OCI-LY1 (cell line): ENCODE measurements around the gene PHRF1.

Source experiments
- H2AFZ ChIP-seq: fragments of 200-600 bp; sonication (generic), shearing (Covaris generic); 2 replicates; pipeline ENCODE4 v1.6.0; 2014; ENCODE audit warnings: antibody characterized with exemption, mild to moderate bottlenecking, low read length
- H3F3A ChIP-seq: fragments of 200-600 bp; sonication (generic), shearing (Covaris generic); 2 replicates; pipeline ENCODE4 v1.6.0; 2014; ENCODE audit warnings: mild to moderate bottlenecking, antibody characterized with exemption, low read length, moderate library complexity; ENCODE audit not compliant: insufficient read depth
- H3K27ac ChIP-seq: fragments of 200-600 bp; sonication (generic); 2 replicates; pipeline ENCODE4 v1.5.1; 2014; ENCODE audit warnings: low read length, mixed run types, mild to moderate bottlenecking, low read depth; ENCODE audit not compliant: poor library complexity, severe bottlenecking
- H3K27me3 ChIP-seq: fragments of 200-600 bp; sonication (generic); 2 replicates; pipeline ENCODE4 v1.6.0; 2014; ENCODE audit warnings: antibody characterized with exemption, mild to moderate bottlenecking, low read length, moderate library complexity; ENCODE audit not compliant: insufficient read depth
- H3K36me3 ChIP-seq: fragments of 200-600 bp; sonication (generic); 2 replicates; pipeline ENCODE4 v1.6.1; 2014; ENCODE audit warnings: mild to moderate bottlenecking, antibody characterized with exemption, low read length, moderate library complexity, mixed read lengths; ENCODE audit not compliant: insufficient read depth
- H3K4me1 ChIP-seq: fragments of 200-600 bp; sonication (generic); 2 replicates; pipeline ENCODE4 v1.5.1; 2014; ENCODE audit warnings: mild to moderate bottlenecking, low read length, moderate library complexity; ENCODE audit not compliant: insufficient read depth, severe bottlenecking
- H3K4me2 ChIP-seq: fragments of 200-600 bp; sonication (generic), shearing (Covaris generic); 2 replicates; pipeline ENCODE4 v1.6.1; 2014; ENCODE audit warnings: low read length
- H3K4me3 ChIP-seq: fragments of 200-600 bp; sonication (generic); 2 replicates; pipeline ENCODE4 v1.5.1; 2014; ENCODE audit warnings: low read length, low read depth, mild to moderate bottlenecking, mixed read lengths; ENCODE audit not compliant: poor library complexity, severe bottlenecking
- H3K79me2 ChIP-seq: fragments of 200-600 bp; shearing (Covaris generic); 2 replicates; pipeline ENCODE4 v1.6.1; 2016; ENCODE audit warnings: mixed run types, low read length, mixed read lengths; ENCODE audit not compliant: insufficient read depth
- H3K9ac ChIP-seq: fragments of 200-600 bp; sonication (generic), shearing (Covaris generic); 2 replicates; pipeline ENCODE4 v1.6.1; 2014; ENCODE audit warnings: mild to moderate bottlenecking, low read length, mixed read lengths
- H3K9me2 ChIP-seq: fragments of 200-600 bp; sonication (generic), shearing (Covaris generic); 2 replicates; pipeline ENCODE4 v1.6.1; 2014; ENCODE audit warnings: low read depth, mild to moderate bottlenecking, low read length, mixed read lengths
- H3K9me3 ChIP-seq: fragments of 200-600 bp; shearing (Covaris generic); 2 replicates; pipeline ENCODE4 v1.6.1; 2014; ENCODE audit warnings: low read length, mixed read lengths
- H4K20me1 ChIP-seq: fragments of 200-600 bp; sonication (generic), shearing (Covaris generic); 2 replicates; pipeline ENCODE4 v1.6.0; 2016; ENCODE audit warnings: mild to moderate bottlenecking, low read length; ENCODE audit not compliant: insufficient read depth
- CTCF ChIP-seq: fragments of 200-600 bp; sonication (generic), shearing (Covaris generic); IDR thresholded peaks from 2 replicates; pipeline ENCODE4 v1.5.1; 2017; ENCODE audit warnings: mild to moderate bottlenecking, antibody characterized with exemption, low read length, moderate library complexity, mixed read lengths
- EZH2 ChIP-seq: fragments of 200-600 bp; sonication (generic), shearing (Covaris generic); IDR thresholded peaks from 2 replicates; pipeline ENCODE4 v1.8.0; 2017; ENCODE audit warnings: borderline replicate concordance, mixed run types, mild to moderate bottlenecking, antibody characterized with exemption, low read length, moderate library complexity, mixed read lengths

The PHRF1 gene

GRCh38 chr11:620201-620600 is 43.9 kb downstream of the PHRF1 start:
- H3K27ac ChIP-seq, result no peak overlapping the region
- H3K4me1 ChIP-seq, result peaks cover 9% of the 10 kb centered on the region
- no peaks in the 10 kb centered on the region for H4K20me1 ChIP-seq
- H3K9ac ChIP-seq, result no peak overlapping the region
- no peak overlapping the region for H2AFZ ChIP-seq
- no peaks in the 10 kb centered on the region for H3K9me3 ChIP-seq
- no peaks in the 10 kb centered on the region for H3K9me2 ChIP-seq
- no peaks in the 10 kb centered on the region for H3K27me3 ChIP-seq
- no peaks in the 10 kb centered on the region for H3F3A ChIP-seq
- no peak overlapping the region for H3K4me3 ChIP-seq
- H3K79me2 ChIP-seq, result no peaks in the 10 kb centered on the region
- TF ChIP-seq CTCF (no peak), EZH2 (no peak)
- H3K36me3 ChIP-seq, result peaks cover 8% of the 10 kb centered on the region; the same call in 1 of the 2 replicates
- no peak overlapping the region for H3K4me2 ChIP-seq

GRCh38 chr11:620935-621814 is 44.9 kb downstream of the PHRF1 start:
- no peak overlapping the region for H2AFZ ChIP-seq
- 0 out of 2 replicates have a peak, but pooled peaks cover 3% of the 10 kb centered on the region for H3K27me3 ChIP-seq
- H3K27ac ChIP-seq, result no peak overlapping the region
- H3K36me3 ChIP-seq, result peaks cover 8% of the 10 kb centered on the region; the same call in 1 of the 2 replicates
- no peaks in the 10 kb centered on the region for H4K20me1 ChIP-seq
- H3K9me3 ChIP-seq, result no peaks in the 10 kb centered on the region
- H3K4me2 ChIP-seq, result no peak overlapping the region
- H3K9me2 ChIP-seq, result no peaks in the 10 kb centered on the region
- H3K4me1 ChIP-seq, result peaks cover 5% of the 10 kb centered on the region
- no peak for TF ChIP-seq EZH2
- no peak overlapping the region for H3K9ac ChIP-seq
- H3F3A ChIP-seq, result no peaks in the 10 kb centered on the region
- H3K4me3 ChIP-seq, result no peak overlapping the region
- no peaks in the 10 kb centered on the region for H3K79me2 ChIP-seq

- Histone ChIP-seq H3K4me2 (no peak overlapping the region), H3K27ac (no peak overlapping the region), H3K4me3 (no peak overlapping the region), H3K9ac (no peak overlapping the region), H3K79me2 (no peaks in the 10 kb centered on the region), H3K36me3 (peaks cover 8% of the 10 kb centered on the region; the same call in 1 of the 2 replicates), H3K27me3 (0 out of 2 replicates have a peak, but pooled peaks cover 3% of the 10 kb centered on the region), H2AFZ (no peak overlapping the region), H3F3A (no peaks in the 10 kb centered on the region), H4K20me1 (no peaks in the 10 kb centered on the region), H3K9me2 (no peaks in the 10 kb centered on the region), H3K9me3 (no peaks in the 10 kb centered on the region), H3K4me1 (no peaks in the 10 kb centered on the region)
- TF ChIP-seq CTCF (no peak), EZH2 (no peak)
These were observed 45.6 kb downstream of the PHRF1 start for GRCh38 chr11:621838-622237.
